COR-L47 (cell line): Measurements from ENCODE around the gene AXL.
"Not testable (repeated sequence)": the region's sequence is repeated elsewhere in the genome, so short reads cannot be mapped to it uniquely, and the experiment has no call there.

ENCODE experiments used
- DNase-seq: peaks from one replicate; lab custom pipeline; 2025; lab: John Stamatoyannopoulos, UW

Gene AXL

DNA sequence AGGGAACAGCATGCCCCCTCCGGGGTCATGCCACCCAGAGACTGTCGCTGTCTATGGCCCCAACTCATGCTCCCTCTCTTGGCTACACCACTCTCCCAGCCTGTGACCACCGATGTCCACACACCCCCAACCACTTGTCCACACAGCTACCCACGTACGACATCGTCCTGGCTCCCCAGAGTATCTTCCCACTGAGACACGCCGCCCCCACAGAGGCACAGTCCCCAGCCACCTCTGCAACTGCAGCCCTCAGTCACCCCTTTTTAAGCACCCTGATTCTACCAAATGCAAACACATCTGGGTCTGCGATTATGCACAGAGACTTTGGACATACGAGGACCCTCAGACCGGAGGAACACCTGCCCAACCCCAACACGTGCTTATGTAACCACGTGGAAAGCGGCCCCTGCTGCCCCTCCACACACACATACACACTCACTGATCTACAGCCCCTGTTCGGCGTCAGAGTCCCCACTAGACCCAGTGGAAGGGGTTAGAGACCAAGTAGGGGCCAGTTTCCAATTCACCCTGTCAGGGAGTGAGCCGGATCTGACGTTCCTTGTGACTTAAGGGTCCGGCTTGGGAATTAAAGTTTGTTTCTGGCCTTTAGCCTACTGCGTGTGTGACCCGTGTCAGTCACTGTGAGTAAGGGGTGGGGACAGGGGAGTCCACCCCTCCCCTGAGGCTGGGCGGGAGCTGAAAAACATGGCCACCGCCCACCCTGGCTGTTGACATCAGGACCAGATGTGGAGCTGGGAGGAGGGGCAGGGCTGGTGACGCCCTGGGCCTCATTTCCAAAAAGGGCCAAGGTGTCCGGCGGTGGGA, 11.9 kb upstream of the AXL start:
- DNase-seq: no peak

DNA sequence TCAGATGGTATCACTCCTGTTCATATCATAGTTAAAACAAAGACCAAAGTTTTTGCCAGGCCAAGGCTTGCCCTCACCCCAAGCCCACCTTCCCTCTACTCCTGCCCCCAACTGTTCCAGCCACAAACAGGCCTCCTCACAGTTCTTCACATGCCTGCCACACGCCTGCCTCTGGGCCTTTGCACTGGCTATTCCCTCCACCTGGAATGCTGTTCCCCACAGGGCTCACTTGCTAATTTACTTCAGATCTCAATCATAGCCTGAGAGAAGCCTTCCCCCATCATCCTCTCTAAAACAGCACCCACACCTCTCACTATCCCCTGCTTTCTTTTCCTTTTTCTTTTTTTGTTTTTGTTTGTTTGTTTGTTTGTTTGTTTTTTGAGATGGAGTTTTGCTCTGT, 4.9 kb upstream of the AXL start:
- no peak for DNase-seq

DNA sequence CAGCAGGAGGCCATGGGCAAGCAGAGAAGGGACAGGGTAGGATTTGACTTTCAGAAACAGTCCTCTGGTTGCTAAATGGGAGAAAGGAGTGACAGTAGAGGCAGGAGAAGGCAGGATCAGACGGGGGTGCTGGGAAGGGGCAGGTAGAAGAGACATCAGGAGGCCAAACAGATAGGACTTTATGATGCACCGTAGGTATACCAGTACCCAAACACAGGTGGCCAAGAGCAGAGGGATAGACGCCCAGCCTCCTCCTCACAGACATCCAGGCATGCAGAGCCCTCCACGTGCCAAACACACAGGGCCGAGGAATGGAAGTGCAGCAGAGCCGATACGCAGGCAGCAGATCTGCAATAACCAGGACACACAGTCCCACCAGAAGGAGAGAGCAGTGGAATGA, 1.3 kb upstream of the AXL start:
- DNase-seq: no peak

GRCh38 chr19:41218249-41218614, 791 bp upstream of the AXL start:
- no peak for DNase-seq

- no peak for DNase-seq
Observed at GRCh38 chr19:41219924-41220567, 1.0 kb downstream of the AXL start.

DNA sequence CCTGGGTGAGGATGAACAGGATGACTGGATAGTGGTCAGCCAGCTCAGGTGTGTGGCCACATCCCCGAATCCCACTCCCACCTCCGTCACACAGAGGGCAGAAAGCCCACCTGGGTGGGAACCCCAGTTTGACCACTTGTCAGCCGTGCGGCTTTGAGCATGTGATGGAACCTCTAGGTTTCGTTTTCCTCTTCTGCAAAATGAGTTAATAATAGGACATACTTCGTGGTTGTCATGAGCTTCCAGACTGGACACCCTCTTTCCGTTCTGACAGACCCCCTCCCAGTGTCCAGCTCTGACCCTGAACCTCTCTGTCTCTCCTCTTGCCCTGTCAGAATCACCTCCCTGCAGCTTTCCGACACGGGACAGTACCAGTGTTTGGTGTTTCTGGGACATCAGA, 1.8 kb downstream of the AXL start:
- DNase-seq: no peak

DNA sequence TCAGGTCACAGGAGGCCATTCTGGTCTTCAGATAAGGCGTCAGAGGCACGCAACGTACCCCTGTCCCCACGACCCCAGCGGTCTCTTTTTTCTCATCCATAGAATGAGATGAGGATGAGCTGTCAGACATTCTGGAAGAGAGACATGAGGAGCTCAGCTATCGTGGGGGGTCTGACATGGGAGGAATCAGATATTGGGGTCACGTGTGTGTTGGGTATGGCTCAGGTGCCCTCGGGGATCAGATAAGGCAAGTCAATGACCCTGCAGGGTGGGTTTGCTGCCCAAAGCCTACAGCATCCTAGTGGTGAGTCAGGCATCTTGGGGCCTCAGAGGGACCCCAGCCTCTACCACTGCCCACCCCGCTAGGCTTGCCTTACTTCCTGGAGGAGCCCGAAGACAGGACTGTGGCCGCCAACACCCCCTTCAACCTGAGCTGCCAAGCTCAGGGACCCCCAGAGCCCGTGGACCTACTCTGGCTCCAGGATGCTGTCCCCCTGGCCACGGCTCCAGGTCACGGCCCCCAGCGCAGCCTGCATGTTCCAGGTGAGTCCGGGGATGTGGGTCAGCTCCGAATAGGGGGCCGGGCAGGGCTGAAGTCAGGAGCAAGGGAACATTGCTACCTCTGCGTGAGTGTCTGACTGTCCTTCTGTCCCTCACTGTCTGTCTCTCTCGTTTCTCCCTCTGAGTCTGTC, 2.6 kb downstream of the AXL start:
- no peak for DNase-seq

DNA sequence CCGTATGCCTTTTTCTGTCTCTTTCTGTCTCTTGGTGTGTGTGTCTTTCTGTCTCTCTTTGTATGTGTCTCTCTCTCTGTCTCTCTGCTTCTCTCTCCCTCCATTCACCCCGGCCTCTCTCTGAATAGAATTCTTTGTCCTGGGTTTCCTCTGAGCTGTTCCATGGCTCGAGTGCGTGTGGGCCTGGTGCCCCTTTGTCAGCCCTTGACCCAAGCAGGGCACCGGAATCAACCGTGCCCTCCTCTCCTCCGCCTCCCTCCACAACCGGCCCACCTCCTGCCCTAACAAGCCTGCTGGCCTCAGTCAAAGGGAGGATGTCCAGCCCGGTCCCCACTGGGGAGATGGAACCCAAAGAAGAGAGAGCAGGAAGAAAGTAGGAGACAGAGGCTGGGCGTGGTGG, 3.2 kb downstream of the AXL start:
- no peak for DNase-seq

GRCh38 chr19:41223431-41224234, 4.6 kb downstream of the AXL start:
- DNase-seq: no peak

DNA sequence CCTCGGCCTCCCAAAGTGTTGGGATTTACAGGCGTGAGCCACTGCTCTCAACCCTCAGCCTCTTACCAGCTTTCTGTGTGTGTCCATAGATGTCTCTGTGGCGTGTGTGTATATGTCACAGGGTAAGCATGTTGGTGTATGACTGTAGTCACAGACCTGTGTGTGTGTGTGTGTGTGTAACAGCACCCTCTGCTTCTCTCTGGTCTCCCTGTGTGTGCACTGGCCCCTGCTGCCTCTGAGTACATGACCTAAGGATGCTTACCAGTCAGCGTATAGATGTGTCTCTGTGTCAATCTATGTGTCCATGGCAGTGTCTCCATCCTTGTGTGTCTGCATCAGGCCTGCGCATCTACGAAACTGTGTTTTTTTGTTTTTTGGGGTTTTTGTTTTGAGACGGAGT, 5.6 kb downstream of the AXL start:
- DNase-seq: no peak

GRCh38 chr19:41225238-41226052, 6.4 kb downstream of the AXL start:
- no peak for DNase-seq

DNA sequence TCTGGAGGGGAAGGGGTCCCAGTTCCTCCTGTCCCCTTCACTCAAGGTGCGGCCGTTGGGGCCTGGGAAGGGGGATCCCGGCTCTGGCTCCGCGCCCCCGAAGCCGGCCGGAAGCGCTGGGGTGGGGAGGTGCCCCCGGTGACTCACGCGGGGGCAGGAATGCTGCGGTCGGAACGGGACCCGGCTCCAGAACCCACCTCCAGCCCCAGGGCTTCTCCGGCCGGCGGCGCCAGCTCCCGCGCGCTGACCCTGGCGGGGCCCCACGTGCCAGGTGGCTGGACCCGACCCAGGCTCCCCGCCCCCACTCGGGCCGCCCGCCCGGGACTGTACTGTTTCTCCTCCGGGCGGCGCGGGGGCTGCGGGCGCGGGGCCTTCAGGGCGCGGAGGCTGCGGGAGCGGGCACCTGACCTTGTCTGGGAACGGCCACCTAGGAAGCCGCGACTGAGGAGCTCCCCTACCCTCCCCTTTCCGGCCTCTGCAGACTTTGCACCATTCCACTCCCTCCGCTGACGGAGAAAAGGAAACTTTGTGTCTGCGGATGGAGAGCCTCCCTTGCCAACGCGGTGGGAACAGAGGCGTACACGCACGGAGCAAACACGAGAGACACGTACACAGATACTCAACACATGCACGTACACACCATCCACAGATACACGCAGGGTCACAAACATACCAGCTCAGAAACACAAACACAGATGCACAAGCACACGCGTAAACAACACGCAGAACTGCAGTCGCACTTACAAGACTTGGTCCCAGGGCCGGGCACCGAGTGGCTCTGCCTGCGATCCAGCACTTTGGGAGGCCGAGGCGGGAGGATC, 7.2 kb downstream of the AXL start:
- DNase-seq: no peak

GRCh38 chr19:41226874-41227390, 7.9 kb downstream of the AXL start:
- DNase-seq: no peak

DNA sequence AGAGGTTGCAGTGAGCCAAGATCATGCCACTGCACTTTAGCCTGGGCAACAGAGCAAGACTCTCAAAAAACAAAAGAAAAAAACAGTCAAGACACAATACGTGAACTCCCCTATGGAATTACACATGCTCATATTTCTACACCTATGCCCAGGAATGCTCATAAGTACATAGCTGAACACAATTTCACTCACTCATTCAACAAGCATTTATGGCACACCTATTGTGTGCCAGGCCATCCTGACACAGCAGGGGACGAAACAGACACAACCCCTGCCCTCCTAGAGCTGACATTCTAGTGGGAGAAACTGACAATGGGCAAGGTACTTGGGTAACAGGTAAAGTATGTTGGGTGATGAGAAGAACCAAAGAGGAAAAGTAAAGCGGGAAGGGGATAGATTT, 9.5 kb downstream of the AXL start:
- DNase-seq: no peak

GRCh38 chr19:41229338-41229737, 10.3 kb downstream of the AXL start:
- not testable (repeated sequence) for DNase-seq

DNA sequence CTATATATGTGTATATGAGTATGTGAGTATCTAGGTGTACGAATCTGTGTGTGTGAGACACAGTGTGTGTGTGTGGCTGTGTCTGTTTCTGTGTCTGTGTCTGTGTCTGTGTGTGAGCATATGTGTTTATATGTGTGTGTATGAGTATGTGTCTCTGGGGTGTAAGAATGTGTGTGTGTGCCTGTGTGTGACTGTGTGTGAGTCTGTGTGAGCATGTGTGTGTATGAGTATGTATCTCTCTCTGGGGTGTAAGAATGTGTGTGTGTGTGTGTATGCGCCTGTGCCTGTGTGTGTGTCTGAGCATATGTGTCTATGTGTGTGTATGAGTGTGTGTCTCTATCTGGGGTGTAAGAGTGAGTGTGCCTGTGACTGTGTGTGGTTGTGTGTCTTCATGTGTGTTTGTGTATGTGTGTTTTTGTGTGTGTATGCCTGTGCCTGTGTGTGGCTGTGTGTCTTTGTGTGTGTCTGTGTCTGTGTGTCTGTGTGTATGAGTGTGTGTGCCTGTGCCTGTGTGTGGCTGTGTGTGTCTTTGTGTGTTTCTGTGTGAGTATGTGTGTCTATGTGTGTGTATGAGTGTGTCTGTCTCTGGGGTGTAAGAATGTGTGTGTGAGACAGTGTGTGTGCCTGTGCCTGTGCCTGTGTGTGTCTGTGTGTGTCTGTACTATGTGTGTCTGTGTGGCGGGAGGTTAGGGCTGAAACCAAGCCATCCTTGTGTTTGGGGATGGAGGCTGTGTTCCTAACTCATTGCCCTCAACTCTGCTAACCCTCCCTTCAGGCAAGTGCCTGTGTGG, 11.2 kb downstream of the AXL start:
- no peak for DNase-seq

DNA sequence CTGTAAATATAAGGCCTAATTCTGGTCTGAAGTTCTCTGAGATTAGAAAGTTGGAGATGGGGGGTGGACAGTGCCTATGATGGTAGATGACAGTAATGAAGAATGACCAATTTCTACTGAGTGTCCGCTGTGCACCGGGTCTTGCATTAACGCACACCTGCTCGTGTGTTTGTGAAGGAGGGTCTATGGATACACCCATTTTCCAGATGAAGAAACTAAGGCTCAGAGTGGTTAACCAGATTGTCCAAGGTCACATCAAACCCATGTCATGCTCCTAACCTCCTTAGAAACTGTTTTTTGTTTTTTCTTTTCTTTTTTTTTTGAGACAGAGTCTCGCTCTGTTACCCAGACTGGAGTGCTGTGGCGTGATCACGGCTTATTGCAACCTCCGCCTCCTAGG, 13.7 kb downstream of the AXL start:
- DNase-seq: no peak

- DNase-seq: no peak
Observed at GRCh38 chr19:41233748-41234240, 14.8 kb downstream of the AXL start.

GRCh38 chr19:41234512-41235168, 15.6 kb downstream of the AXL start:
- DNase-seq: no peak
